ENCODE data around the gene RNF14. TPM values are rescaled to one million over a fixed set of nuclear protein-coding genes. Genes with fewer than 3 reads are reported as not detected.

Gene RNF14
- total and polyA plus RNA-seq, 9 of the 15 experiments (the other 6 are each of a cell fraction or from before 2014, with no cell fraction given), result 36.3 to 140 (median 75.1) TPM

GRCh38 chr5:141931694-141932093, 37.2 kb upstream of the RNF14 start:
- H4K20me1 ChIP-seq (replicated peaks; ENCODE audit: control insufficient read depth, insufficient read depth, low read length), result no peaks in the 10 kb centered on the region
- BruUV-seq (replicated peaks), result no TSS peak
- in situ Hi-C loops (cut with MboI) (no loop called here), intact Hi-C loops (cut with micrococcal nuclease) (no loop called here)
- peaks cover 92% of the 10 kb centered on the region for H3K36me3 ChIP-seq (ENCODE audit: control insufficient read depth, insufficient read depth, low read length)
- H3K27me3 ChIP-seq (ENCODE audit: control insufficient read depth in 2 of 2, insufficient read depth in 2 of 2, low read length in 2 of 2), result no peaks in the 10 kb centered on the region
- H3K4me3 ChIP-seq, result no peak overlapping the region
- no peak overlapping the region for H3K27ac ChIP-seq (ENCODE audit: extremely low read depth, low read depth, low read length)
- H3K9me3 ChIP-seq (replicated peaks; ENCODE audit: control insufficient read depth, insufficient read depth, low read depth, low read length), result no peaks in the 10 kb centered on the region
- no peak overlapping the region for H3K9ac ChIP-seq (ENCODE audit: insufficient read depth in 1 of 2, low read depth in 2 of 2, low read length in 2 of 2)
- H3K4me2 ChIP-seq (ENCODE audit: insufficient read depth, low read length), result no peak overlapping the region
- DNase-seq (ENCODE audit: extremely low read depth in 1 of 4, low spot score in 3 of 4) (no peak), FAIRE-seq (no peak), ATAC-seq (no peak)
- no peaks in the 10 kb centered on the region for H3K79me2 ChIP-seq (ENCODE audit: control insufficient read depth, insufficient read depth, low read length)
- CTCF ChIA-PET (ENCODE audit: low intra/inter-chr PET ratio), result no interaction called here
- TF ChIP-seq ZNF699 (CRISPR knock-in tag; IDR thresholded peaks at IDR 0.05; ENCODE audit: insufficient replicate concordance) (no peak), BCOR (IDR thresholded peaks at IDR 0.05) (no peak)
- POLR2A ChIA-PET, result interaction anchor here (0.6 to 0.7 kb wide), 3 partner anchors 11 to 231 kb away, joined by 3 to 4 read pairs (median 3); no protein-coding TSS in a partner anchor
- H3K4me1 ChIP-seq (replicated peaks in 1 of 2; ENCODE audit: control insufficient read depth in 2 of 2, insufficient read depth in 2 of 2, low read length in 2 of 2), result no peaks in the 10 kb centered on the region
- H2AFZ ChIP-seq (ENCODE audit: low read depth, low read length), result no peak overlapping the region
- 93% methylated on average over 5 of the region's 5 CpGs for WGBS (ENCODE audit: insufficient coverage, low coverage, missing lambda C conversion rate)
- peaks cover 3% of the 10 kb centered on the region for H3K9me1 ChIP-seq (ENCODE audit: control insufficient read depth, insufficient read depth, low read length)

GRCh38 chr5:141933151-141933550, 35.8 kb upstream of the RNF14 start:
- peaks cover 87% of the 10 kb centered on the region for H3K36me3 ChIP-seq (ENCODE audit: control insufficient read depth, insufficient read depth, low read length)
- no peaks in the 10 kb centered on the region for H3K4me1 ChIP-seq (replicated peaks in 1 of 2; ENCODE audit: control insufficient read depth in 2 of 2, insufficient read depth in 2 of 2, low read length in 2 of 2)
- intact Hi-C loops (cut with micrococcal nuclease), result no loop called here
- POLR2A ChIA-PET, result interaction anchor here (0.9 to 2.6 kb wide), 3 partner anchors 9 to 17 kb away, joined by 3 to 13 read pairs (median 6); no protein-coding TSS in a partner anchor
- no peaks in the 10 kb centered on the region for H3K27me3 ChIP-seq (ENCODE audit: control insufficient read depth in 2 of 2, insufficient read depth in 2 of 2, low read length in 2 of 2)
- in situ Hi-C loops (cut with MboI), result no loop called here
- no peak overlapping the region for H3K9ac ChIP-seq (ENCODE audit: insufficient read depth in 1 of 2, low read depth in 2 of 2, low read length in 2 of 2)
- H3K9me1 ChIP-seq (ENCODE audit: control insufficient read depth, insufficient read depth, low read length), result peaks cover 3% of the 10 kb centered on the region
- no peaks in the 10 kb centered on the region for H4K20me1 ChIP-seq (replicated peaks; ENCODE audit: control insufficient read depth, insufficient read depth, low read length)
- H3K27ac ChIP-seq (ENCODE audit: extremely low read depth, low read depth, low read length), result no peak overlapping the region
- H3K79me2 ChIP-seq (ENCODE audit: control insufficient read depth, insufficient read depth, low read length), result no peaks in the 10 kb centered on the region
- no peaks in the 10 kb centered on the region for H3K9me3 ChIP-seq (replicated peaks; ENCODE audit: control insufficient read depth, insufficient read depth, low read depth, low read length)
- FAIRE-seq (no peak), ATAC-seq (no peak), DNase-seq (ENCODE audit: extremely low read depth in 1 of 4, low spot score in 3 of 4) (no peak)
- no peak overlapping the region for H3K4me3 ChIP-seq
- no TSS peak for BruUV-seq (replicated peaks)
- 98% methylated on average over 6 of the region's 7 CpGs for WGBS (ENCODE audit: insufficient coverage, low coverage, missing lambda C conversion rate)
- CTCF ChIA-PET (ENCODE audit: low intra/inter-chr PET ratio), result no interaction called here
- H2AFZ ChIP-seq (ENCODE audit: low read depth, low read length), result no peak overlapping the region
- no peak overlapping the region for H3K4me2 ChIP-seq (ENCODE audit: insufficient read depth, low read length)
- no peak for TF ChIP-seq XRCC3 (IDR thresholded peaks at IDR 0.05)
- no peak for TF ChIP-seq TBL1XR1 (IDR thresholded peaks at IDR 0.05; ENCODE audit: low read length in 2 of 2)
- TF ChIP-seq THRB (CRISPR knock-in tag; conservative IDR thresholded peaks at IDR 0.05), result no peak
- TF ChIP-seq ZNF134 (CRISPR knock-in tag; conservative IDR thresholded peaks at IDR 0.05), result no peak
- TF ChIP-seq ID3 (CRISPR knock-in tag; IDR thresholded peaks at IDR 0.05), result no peak
- no peak for TF ChIP-seq ID3 (tag; IDR thresholded peaks at IDR 0.05)
- TF ChIP-seq ZNF175 (CRISPR knock-in tag; IDR thresholded peaks at IDR 0.05; ENCODE audit: low read depth), result no peak
- TF ChIP-seq RFX1 (IDR thresholded peaks at IDR 0.05), result no peak
- no peak for TF ChIP-seq GTF2B (IDR thresholded peaks at IDR 0.05; ENCODE audit: extremely low read depth, insufficient read length)
- TF ChIP-seq JUND (IDR thresholded peaks at IDR 0.05; ENCODE audit: borderline replicate concordance, low read depth, low read length), result no peak
- TF ChIP-seq JUND (tag; IDR thresholded peaks at IDR 0.05; ENCODE audit: borderline replicate concordance, low read depth, low read length), result no peak
- no peak for TF ChIP-seq ZNF644 (tag; IDR thresholded peaks at IDR 0.05; ENCODE audit: low read depth)
- TF ChIP-seq DACH1 (IDR thresholded peaks at IDR 0.05; ENCODE audit: partially characterized antibody), result no peak
- TF ChIP-seq C11orf30 (IDR thresholded peaks at IDR 0.05; ENCODE audit: low read depth), result no peak

All from K562 (cell line).